ENCODE measurements around the gene NFE2L1. TPM values are rescaled to one million over a fixed set of nuclear protein-coding genes. Genes with fewer than 3 reads are reported as not detected.

The NFE2L1 gene
- total RNA-seq, 1 experiment from 2014 or later, result 149 TPM

- Mint-ChIP-seq H3K9me3 (no peaks in the 10 kb centered on the region), H3K27me3 (ENCODE audit: low read depth) (peaks cover 35% of the 10 kb centered on the region), H3K4me3 (no peak overlapping the region), H3K4me1 (peaks cover 25% of the 10 kb centered on the region), H3K27ac (no peak overlapping the region), H3K36me3 (no peaks in the 10 kb centered on the region)
- TF ChIP-seq ZNF281 (CRISPR knock-in tag; IDR thresholded peaks at IDR 0.05) (no peak), CBFB (CRISPR knock-in tag; IDR thresholded peaks at IDR 0.05; ENCODE audit: low read depth) (no peak), ZBTB21 (CRISPR knock-in tag; IDR thresholded peaks at IDR 0.05; ENCODE audit: borderline replicate concordance) (no peak), E2F1 (CRISPR knock-in tag; IDR thresholded peaks at IDR 0.05) (no peak), TP53 (CRISPR knock-in tag; IDR thresholded peaks at IDR 0.05) (no peak)
- TF ChIP-seq, protein P1, sequence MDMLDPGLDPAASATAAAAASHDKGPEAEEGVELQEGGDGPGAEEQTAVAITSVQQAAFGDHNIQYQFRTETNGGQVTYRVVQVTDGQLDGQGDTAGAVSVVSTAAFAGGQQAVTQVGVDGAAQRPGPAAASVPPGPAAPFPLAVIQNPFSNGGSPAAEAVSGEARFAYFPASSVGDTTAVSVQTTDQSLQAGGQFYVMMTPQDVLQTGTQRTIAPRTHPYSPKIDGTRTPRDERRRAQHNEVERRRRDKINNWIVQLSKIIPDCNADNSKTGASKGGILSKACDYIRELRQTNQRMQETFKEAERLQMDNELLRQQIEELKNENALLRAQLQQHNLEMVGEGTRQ (CRISPR knock-in tag; IDR thresholded peaks at IDR 0.05), result no peak
- no peak for DNase-seq (ENCODE audit: low spot score)
- no peak for ATAC-seq
- ChIA-PET CTCF (interaction anchor here (1.7 to 12.8 kb wide), 5 partner anchors 10 to 175 kb away, joined by 6 to 242 read pairs (median 11); partner anchors contain the start of gene CDK5RAP3), POLR2A (no interaction called here)
Measured at GRCh38 chr17:48021934-48022333, 26.2 kb upstream of the NFE2L1 start.

DNA sequence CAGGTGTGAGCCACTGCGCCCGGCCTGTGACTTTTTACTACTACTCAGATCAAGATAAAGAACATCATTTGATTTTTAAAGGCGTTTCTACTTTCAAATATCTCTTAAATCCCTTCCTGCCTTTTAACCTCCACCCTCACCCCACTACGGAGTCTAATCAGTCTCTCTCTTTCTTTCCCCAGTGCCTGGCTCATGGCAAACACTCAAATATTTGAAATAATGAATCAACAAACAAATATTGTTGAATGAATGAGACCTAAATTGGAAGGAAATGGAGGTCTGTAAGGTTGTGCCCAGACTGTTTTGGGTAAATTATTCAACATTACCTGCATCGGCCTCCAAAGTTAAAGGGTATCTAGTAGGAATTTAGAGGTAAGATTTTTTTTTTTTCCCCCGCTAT lies 25.3 kb upstream of the NFE2L1 start:
- Mint-ChIP-seq H3K4me1 (peaks cover 25% of the 10 kb centered on the region), H3K27ac (no peak overlapping the region), H3K27me3 (ENCODE audit: low read depth) (peaks cover 38% of the 10 kb centered on the region), H3K9me3 (no peaks in the 10 kb centered on the region), H3K36me3 (no peaks in the 10 kb centered on the region), H3K4me3 (peak overlapping the region; percentile 41)
- DNase-seq (ENCODE audit: low spot score) (no peak), ATAC-seq (no peak)
- POLR2A ChIA-PET, result no interaction called here
- CTCF ChIA-PET, result no interaction called here
- no peak for TF ChIP-seq AFF4 (CRISPR knock-in tag; IDR thresholded peaks at IDR 0.05; ENCODE audit: borderline replicate concordance)
- no peak for TF ChIP-seq ZNF396 (CRISPR knock-in tag; IDR thresholded peaks at IDR 0.05; ENCODE audit: borderline replicate concordance)
- TF ChIP-seq, protein P2, sequence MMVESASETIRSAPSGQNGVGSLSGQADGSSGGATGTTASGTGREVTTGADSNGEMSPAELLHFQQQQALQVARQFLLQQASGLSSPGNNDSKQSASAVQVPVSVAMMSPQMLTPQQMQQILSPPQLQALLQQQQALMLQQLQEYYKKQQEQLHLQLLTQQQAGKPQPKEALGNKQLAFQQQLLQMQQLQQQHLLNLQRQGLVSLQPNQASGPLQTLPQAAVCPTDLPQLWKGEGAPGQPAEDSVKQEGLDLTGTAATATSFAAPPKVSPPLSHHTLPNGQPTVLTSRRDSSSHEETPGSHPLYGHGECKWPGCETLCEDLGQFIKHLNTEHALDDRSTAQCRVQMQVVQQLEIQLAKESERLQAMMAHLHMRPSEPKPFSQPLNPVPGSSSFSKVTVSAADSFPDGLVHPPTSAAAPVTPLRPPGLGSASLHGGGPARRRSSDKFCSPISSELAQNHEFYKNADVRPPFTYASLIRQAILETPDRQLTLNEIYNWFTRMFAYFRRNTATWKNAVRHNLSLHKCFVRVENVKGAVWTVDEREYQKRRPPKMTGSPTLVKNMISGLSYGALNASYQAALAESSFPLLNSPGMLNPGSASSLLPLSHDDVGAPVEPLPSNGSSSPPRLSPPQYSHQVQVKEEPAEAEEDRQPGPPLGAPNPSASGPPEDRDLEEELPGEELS (CRISPR knock-in tag; IDR thresholded peaks at IDR 0.05), result no peak
- TF ChIP-seq ZBTB21 (CRISPR knock-in tag; IDR thresholded peaks at IDR 0.05; ENCODE audit: borderline replicate concordance), result no peak
